C4-2B (cell line): Measurements from ENCODE around the gene ZNF281.
"Not testable (repeated sequence)": the region's sequence is repeated elsewhere in the genome, so short reads cannot be mapped to it uniquely, and the experiment has no call there.

ENCODE experiments used
- H3K27ac ChIP-seq: fragments of 450-650 bp; 2 replicates; pipeline ENCODE4 v1.5.1; 2017
- ZFX ChIP-seq: fragments of 450-650 bp; IDR thresholded peaks from 2 replicates; pipeline ENCODE4 v1.6.1; 2017
- TF ChIP-seq, protein P1 (sequence below): fragments of 450-650 bp; conservative IDR thresholded peaks from 2 replicates; pipeline ENCODE4 v1.5.1; 2017; ENCODE audit warnings: mild to moderate bottlenecking

ZNF281 gene

DNA sequence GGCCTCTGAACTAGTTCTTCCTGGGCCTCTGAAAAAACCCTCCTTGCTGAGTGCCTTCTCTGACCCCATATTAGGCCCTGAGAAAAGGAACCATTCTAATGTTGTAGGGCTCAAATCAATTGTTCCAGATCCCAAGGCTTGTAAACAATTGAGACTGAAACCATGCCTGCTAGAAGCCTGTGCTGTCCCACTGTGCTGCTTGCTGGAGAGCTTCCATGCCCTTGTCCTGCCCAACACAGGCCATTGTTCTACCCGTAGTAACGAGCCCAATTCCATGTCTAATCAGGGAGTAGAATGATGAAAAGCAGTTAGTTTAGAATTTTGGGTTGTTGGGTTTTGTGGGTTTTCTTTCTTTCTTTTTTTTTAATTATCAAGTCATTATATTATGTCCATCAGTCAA, 47.4 kb downstream of the ZNF281 start:
- no peak for TF ChIP-seq ZFX
- TF ChIP-seq, protein P1, sequence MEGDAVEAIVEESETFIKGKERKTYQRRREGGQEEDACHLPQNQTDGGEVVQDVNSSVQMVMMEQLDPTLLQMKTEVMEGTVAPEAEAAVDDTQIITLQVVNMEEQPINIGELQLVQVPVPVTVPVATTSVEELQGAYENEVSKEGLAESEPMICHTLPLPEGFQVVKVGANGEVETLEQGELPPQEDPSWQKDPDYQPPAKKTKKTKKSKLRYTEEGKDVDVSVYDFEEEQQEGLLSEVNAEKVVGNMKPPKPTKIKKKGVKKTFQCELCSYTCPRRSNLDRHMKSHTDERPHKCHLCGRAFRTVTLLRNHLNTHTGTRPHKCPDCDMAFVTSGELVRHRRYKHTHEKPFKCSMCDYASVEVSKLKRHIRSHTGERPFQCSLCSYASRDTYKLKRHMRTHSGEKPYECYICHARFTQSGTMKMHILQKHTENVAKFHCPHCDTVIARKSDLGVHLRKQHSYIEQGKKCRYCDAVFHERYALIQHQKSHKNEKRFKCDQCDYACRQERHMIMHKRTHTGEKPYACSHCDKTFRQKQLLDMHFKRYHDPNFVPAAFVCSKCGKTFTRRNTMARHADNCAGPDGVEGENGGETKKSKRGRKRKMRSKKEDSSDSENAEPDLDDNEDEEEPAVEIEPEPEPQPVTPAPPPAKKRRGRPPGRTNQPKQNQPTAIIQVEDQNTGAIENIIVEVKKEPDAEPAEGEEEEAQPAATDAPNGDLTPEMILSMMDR: no peak
- no peak overlapping the region for H3K27ac ChIP-seq

DNA sequence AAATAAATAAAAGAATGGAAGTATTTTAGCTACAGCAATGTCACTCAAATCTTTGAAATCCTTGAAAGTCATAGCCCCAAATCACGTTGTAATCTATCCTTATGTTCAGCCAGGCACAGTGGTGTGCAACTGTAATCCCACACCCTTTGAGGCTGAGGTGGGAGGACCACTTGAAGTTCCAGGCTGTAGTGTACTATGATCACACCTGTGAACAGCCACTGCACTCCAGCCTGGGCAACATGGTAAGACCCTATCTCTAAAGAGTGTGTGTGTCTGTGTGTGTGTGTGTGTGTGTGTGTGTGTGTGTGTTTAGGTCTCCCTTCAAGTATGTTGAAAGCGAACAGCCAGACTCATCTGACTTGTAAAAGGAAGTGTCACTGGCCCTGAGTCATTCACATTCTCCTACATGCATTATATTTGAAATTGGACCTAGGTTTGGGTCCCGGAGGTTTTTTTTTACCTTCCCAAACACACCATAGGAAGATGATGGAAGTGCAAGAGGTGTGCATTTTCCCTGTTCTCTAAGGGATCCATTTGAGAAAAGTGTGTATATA, 50.1 kb downstream of the ZNF281 start:
- no peak overlapping the region for H3K27ac ChIP-seq
- TF ChIP-seq, protein P1: no peak
- TF ChIP-seq ZFX: no peak

DNA sequence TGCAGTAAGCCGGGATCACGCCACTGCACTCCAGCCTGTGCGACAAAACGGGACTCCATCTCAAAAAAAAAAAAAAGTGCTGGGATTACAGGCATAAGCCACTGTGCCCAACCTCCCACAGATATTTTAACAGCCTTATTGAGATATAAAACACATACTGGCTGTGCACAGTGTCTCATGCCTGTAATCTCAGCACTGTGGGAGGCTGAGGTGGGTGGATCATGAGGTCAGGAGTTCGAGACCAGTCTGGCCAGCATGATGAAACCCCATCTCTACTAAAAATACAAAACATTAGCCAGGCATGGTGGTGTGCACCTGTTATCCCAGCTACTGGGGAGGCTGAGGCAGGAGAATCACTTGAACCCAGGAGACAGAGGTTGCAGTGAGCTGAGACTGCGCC, 51.9 kb downstream of the ZNF281 start:
- not testable (repeated sequence) for H3K27ac ChIP-seq

GRCh38 chr1:200355801-200356200, 54.0 kb downstream of the ZNF281 start:
- no peak overlapping the region for H3K27ac ChIP-seq
- TF ChIP-seq ZFX: no peak
- TF ChIP-seq, protein P1: no peak
